Caki2 (cell line): Measurements from ENCODE around the gene PTPRN2. TPM values are rescaled to one million over a fixed set of nuclear protein-coding genes. Genes with fewer than 3 reads are reported as not detected.
"Not testable (repeated sequence)": the region's sequence is repeated elsewhere in the genome, so short reads cannot be mapped to it uniquely, and the experiment has no call there.

Experiments
- DNase-seq: peaks from one replicate; pipeline ENCODE4 v3.0.0-alpha.2; 2015; ENCODE audit warnings: low read depth
- in situ Hi-C: cut with HindIII; loops from 2 replicates; pipeline ENCODE4 v1.10.0; 2016; ENCODE audit warnings: low sequenced_read_pairs, low pct_unique_long_range_greater_than_20kb, mixed read lengths
- total RNA-seq: library from RNA; depleted of rRNA; stranded (reverse); fragments of >200 nt; shearing (Covaris generic); gene quantifications from 2 replicates; pipeline ENCODE4 v1.2.3, GENCODE V29; 2014; ENCODE audit warnings: low replicate concordance

PTPRN2 gene
- total RNA-seq, 1 experiment from 2014 or later, result 0.88 TPM

- in situ Hi-C loops, result no loop called here
- no peak for DNase-seq
These were observed 540.1 kb downstream of the PTPRN2 start for GRCh38 chr7:158047391-158048059.

DNA sequence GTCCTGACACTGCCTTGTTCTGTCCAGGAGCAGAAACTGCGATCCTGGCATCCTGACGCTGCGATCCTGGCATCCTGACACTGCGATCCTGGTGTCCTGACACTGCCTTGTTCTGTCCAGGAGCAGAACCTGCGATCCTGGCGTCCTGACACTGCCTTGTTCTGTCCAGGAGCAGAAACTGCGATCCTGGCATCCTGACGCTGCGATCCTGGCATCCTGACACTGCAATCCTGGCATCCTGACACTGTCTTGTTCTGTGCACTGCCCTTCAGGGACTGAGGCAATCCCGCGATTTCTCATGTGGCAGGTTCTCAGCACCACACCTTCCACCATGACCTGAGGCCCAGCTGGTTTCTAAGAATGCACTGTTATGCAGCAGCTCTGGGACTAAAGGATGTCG lies 541.4 kb downstream of the PTPRN2 start:
- in situ Hi-C loops, DNase-seq: not testable (repeated sequence)

- in situ Hi-C loops, result no loop called here
- DNase-seq, result no peak
These were observed 543.2 kb downstream of the PTPRN2 start for GRCh38 chr7:158044482-158044823.

GRCh38 chr7:158043551-158044481 lies 543.8 kb downstream of the PTPRN2 start:
- in situ Hi-C loops, result no loop called here
- DNase-seq, result no peak

DNA sequence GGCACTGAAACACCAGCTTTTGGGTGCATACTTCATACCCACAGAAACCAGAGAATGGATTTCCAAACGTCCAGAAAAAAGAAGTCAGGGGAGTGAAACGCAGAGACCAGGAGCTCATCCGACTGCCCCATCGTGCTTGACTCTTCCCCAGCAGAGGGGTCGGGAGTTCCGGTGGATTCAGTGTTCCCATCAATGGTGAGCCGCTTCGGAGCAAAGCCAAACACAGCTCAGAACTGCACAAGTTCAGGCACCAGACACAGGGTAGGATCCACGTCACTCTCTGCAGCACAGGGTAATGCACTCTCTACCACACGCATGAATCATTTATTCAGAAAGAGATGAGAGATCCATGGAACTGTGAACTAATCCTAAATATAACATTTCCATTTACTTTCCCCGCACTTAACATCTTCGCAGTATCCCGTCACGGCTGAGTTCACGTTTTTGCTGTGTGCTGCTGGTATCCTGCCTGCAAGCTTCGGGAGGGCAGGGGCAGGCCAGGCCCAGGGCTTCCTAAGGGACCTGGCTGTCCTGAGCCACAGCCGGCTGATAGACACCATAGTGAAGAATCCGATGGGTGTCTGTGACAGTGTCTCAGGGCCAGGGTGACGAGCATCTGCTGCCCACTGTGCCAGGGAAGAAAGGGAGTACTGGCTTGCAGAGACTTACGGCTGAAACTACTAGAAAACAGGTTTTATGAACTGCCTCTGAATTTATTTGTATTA lies 545.3 kb downstream of the PTPRN2 start:
- no peak for DNase-seq
- in situ Hi-C loops, result no loop called here

DNA sequence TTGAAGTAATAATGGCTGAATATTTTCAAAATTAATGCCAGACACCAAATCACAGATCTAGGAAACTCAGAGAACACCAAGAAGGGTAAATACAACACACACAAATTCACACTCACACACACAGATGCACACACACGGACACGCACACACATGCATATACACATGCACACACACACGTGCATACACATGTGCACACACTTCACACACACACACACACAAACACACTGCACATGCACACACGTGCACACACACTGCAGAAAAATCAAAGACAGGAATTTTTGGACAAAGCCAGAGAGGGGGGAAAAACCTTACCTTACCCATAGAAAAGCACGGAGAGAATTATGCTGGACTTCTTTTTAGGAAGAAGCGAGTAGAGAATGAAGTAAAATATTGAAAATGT lies 547.4 kb downstream of the PTPRN2 start:
- in situ Hi-C loops, result no loop called here
- no peak for DNase-seq

- in situ Hi-C loops, result no loop called here
- no peak for DNase-seq
These were observed 548.4 kb downstream of the PTPRN2 start for GRCh38 chr7:158039270-158039669.

GRCh38 chr7:158037211-158037610 lies 550.4 kb downstream of the PTPRN2 start:
- DNase-seq, result no peak
- in situ Hi-C loops, result no loop called here

- DNase-seq, result no peak
- in situ Hi-C loops, result no loop called here
These were observed 552.3 kb downstream of the PTPRN2 start for GRCh38 chr7:158035343-158035742.

GRCh38 chr7:158034571-158034970 lies 553.1 kb downstream of the PTPRN2 start:
- in situ Hi-C loops, result no loop called here
- DNase-seq, result no peak

GRCh38 chr7:158033925-158034324 lies 553.7 kb downstream of the PTPRN2 start:
- DNase-seq, in situ Hi-C loops: not testable (repeated sequence)

DNA sequence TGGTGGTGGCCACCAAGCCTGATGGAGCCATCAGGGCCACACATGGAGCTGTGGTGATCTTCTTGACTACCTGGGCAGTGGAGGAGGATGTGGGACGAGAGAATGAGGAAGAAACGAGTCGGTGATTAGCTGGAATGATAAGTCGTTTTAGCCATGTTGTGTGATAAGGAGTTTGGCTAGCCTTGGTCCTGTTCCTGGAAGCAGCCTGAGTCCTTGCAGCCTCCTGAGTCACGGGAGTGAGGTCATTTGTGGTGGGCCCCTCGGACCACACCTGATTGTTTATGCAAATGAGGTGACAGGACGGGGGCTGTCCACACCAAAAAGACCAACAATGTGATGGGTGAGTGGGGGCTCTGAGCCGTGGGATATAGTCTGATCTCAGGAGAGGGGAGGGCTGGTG lies 554.4 kb downstream of the PTPRN2 start:
- in situ Hi-C loops, result no loop called here
- no peak for DNase-seq

DNA sequence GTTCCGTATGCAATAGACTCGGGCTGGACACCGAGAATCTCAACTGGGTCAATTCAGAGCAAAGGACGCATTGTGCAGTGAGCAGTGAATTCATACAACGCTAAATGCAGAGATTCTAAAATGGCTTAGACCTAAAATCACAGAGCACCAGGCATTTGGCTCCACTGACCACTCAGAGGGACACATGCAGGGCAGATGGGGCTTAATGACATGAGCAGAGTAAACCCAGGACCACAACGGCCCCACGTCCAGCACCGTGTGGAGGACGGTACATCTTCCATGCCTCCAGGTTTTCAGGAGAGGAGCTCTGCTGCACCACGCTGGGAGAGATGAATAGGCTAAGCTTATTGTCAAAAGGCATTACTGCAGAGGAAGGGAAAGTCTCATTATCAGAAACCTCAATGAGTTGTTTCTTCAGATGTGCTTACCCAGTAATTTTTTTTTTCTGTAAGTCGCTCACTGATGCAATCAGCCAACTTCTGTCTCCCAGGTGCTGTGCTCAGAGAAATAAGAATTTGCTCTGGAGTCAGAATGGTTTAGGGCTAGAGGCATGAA lies 555.0 kb downstream of the PTPRN2 start:
- in situ Hi-C loops, result no loop called here
- DNase-seq, result no peak

GRCh38 chr7:158031867-158032308 lies 555.7 kb downstream of the PTPRN2 start:
- in situ Hi-C loops, result no loop called here
- no peak for DNase-seq

GRCh38 chr7:158030566-158030965 lies 557.1 kb downstream of the PTPRN2 start:
- in situ Hi-C loops, result no loop called here

GRCh38 chr7:158030071-158030470 lies 557.6 kb downstream of the PTPRN2 start:
- DNase-seq, result no peak
- in situ Hi-C loops, result no loop called here

More at GRCh38 chr7:158030566-158030965, 557.1 kb downstream of the PTPRN2 start:
- no peak for DNase-seq

GRCh38 chr7:158029509-158029908 lies 558.1 kb downstream of the PTPRN2 start:
- in situ Hi-C loops, result no loop called here
- no peak for DNase-seq

DNA sequence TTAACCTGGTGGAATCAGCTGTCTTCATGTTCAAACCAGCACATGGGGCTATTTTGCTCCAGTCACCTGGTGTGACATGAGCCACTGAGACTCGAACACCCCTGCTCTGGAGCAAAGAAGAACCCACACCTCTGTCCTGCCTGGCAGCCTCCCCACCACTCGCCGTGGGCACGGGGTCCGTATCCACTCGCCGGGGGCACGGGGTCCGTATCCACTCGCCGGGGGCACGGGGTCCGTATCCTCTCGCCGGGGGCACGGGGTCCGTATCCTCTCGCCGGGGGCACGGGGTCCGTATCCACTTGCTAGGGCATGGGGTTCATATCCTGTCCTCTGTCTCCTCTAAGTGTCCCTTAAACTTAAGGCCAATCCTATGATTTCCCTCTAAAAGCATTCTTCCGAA lies 558.7 kb downstream of the PTPRN2 start:
- in situ Hi-C loops, result no loop called here
- DNase-seq, result no peak
